Muscle of back (tissue), 11 donors: Measurements from ENCODE around the gene ARL14EP. TPM values are rescaled to one million over a fixed set of nuclear protein-coding genes. Genes with fewer than 3 reads are reported as not detected.

ENCODE experiments used
- DNase-seq, 3 donors: peaks; one replicate each; pipeline versions ENCODE4 v3.0.0 to v3.0.0-alpha.2; 2013
- polyA plus RNA-seq, 10 donors: library from polyadenylated mRNA; unstranded; fragments of 120-200 nt; gene quantifications; one replicate each; pipeline ENCODE4 v1.2.1, GENCODE V29; 2013; ENCODE audit not compliant: insufficient read length in 10 of 10

Gene ARL14EP
- polyA plus RNA-seq, 10 donors: 31.7 to 41.7 (median 36.8) TPM

- DNase-seq: no peak
These were observed 713 bp upstream of the ARL14EP start for GRCh38 chr11:30322191-30322590.

GRCh38 chr11:30326114-30326778 lies 3.3 kb downstream of the ARL14EP start:
- peak in 1 of 3 donors; percentile 22 for DNase-seq

DNA sequence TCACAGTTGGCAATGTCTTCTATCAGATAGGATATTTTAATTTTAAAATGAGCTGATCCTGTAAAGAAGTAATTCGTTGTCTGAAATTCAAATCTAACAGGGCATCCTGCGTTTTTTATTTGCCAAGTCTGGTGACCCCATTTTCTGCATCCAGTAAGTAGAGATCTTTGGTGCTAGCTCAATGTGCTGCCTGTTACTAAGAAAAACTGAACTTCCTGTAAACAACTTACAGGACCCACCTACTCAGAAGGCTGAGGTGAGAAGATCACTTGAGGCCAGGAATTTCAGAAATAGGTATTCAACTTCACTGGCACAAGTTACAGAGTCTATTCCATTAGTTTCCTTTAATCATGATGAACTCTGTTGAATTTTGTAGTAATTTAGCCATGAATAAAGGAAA lies 4.0 kb downstream of the ARL14EP start:
- no peak for DNase-seq

GRCh38 chr11:30328681-30329080 lies 5.8 kb downstream of the ARL14EP start:
- no peak for DNase-seq

- DNase-seq: no peak
These were observed 6.4 kb downstream of the ARL14EP start for GRCh38 chr11:30329150-30329940.

DNA sequence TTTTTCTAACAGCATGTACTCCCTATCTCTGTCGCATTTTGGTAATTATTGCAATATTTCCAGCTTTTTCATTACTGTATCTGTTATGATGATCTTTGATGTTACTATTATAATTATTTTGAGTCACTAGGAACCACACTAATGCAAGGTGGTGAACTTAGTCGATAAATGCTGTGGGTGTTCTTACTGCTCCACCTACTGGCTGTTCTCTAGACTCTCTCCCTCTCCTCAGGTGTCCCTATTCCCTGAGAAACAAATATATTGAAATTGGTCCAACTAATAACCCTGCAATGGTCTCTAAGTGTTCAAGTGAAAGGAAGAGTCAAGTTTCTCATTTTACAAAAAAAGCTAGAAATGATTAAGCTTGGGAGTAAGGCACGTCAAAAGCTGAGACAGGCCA lies 10.5 kb downstream of the ARL14EP start:
- no peak for DNase-seq

DNA sequence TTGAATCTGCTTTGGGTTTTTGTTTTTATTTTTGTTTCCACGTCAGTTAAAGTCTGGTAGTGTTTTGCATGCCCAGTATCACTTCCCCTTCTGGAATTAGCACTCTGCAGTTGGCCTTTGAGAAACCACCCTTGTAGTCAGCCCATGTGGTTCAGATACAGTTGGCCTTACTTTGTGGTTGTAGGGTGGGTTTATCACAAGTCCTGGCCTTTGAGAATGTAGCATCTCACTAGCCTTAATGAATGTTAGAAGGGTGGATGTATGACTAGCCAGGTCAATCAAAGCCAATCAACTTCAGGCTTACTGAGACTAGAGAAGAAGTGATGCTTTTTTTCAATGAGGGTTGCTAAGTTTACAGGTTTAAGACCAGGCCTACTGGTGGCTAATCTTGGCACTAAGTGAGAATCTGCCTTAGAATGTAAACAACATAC lies 19.8 kb downstream of the ARL14EP start:
- DNase-seq: peak in 1 of 3 donors; percentile 23

DNA sequence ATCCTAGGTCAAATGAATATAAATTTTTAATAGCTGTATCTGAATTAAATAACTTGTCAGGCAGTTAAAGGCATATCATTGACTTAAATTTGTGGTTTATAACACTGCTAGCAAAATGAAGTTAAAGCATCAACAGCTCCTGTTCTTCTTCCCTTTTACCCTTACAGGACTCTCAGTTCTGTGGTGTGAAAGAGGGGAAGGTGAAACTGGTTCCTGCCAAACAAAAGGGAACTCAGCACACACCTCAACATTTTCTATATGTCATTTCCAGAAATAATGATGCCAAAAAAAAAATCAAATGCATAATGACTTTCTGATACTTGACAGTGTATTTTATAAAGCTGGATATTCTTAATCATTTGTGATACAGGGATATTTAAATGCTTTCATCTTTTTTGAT lies 21.2 kb downstream of the ARL14EP start:
- DNase-seq: no peak

DNA sequence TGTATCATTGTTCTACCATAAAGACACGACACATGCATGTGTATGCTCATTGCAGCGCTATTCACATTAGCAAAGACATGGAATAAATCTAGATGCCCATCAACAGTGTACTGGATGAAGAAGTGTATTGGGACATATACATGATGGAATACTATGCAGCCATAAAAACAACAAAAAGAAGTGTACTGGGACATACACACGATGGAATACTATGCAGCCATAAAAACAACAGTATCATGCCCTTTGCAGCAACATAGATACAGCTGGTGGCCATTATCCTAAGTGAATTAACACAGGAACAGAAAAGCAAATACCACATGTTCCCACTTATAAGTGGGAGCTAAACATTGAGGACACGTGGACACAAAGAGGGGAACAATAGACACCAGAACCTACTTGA lies 22.7 kb downstream of the ARL14EP start:
- DNase-seq: peak in 1 of 3 donors; percentile 17

GRCh38 chr11:30346068-30346688 lies 23.3 kb downstream of the ARL14EP start:
- peak; percentile 64 to 81 (median 73) for DNase-seq

DNA sequence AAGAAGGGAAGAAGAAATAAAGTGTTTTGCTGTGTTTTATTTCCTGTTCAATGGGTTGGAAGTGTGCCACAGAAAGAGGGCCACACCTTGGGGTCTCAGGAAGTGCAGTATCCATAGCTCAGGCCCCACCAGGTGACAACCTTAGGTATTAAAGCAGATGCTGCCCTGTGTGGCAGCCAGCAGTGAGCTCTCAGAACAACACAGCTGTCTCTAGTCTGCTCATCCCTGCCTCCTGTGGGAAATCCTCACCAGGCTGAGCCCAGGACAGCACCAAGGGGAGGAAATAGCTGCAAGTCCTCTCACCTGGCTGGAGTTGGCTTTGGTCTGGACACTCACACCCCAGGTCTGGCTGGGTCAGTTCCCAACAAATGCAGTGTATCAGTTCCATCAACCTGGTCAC lies 25.1 kb downstream of the ARL14EP start:
- no peak for DNase-seq

GRCh38 chr11:30349885-30350284 lies 27.0 kb downstream of the ARL14EP start:
- no peak for DNase-seq

- DNase-seq: no peak
These were observed 27.5 kb downstream of the ARL14EP start for GRCh38 chr11:30350384-30350783.

GRCh38 chr11:30351061-30351460 lies 28.2 kb downstream of the ARL14EP start:
- DNase-seq: no peak

DNA sequence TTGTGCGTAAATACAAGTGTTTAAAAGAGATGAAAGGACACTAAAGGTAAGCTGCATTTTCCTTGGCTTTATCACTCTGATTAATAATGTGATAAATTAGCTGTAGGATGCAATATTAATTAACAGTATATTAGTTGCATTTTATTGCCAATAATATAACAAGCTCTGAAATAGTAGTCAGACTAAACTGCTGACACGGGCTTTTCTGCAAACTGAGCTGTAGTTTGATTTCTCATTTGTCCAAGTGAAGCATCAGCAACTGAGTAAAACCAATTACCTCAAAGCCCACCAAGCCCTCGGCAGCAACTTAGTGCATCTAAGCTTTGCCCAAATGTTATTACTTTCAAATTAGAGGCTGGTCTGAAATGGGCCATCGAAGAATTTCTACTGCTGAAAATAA lies 33.5 kb downstream of the ARL14EP start:
- no peak for DNase-seq

DNA sequence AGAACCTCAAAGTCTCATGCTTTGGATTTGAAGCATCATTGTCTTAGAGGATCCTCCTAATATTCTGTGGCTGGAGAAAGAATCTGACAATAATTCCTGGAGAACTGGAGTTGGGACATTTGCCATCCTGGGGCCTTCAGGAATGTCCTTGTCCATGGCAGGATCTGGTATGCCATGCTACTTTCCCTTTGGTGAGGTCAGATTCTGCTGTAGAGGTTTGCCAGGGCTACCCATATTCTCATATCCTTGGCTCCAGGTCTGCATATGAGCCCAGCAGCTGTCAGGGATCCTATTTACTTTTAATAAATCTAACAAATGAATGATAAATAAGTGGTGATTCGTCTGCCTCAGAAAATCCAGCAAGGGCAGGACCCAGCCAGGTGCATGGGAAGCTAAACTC lies 35.0 kb downstream of the ARL14EP start:
- no peak for DNase-seq

- no peak for DNase-seq
These were observed 35.6 kb downstream of the ARL14EP start for GRCh38 chr11:30358536-30358935.

DNA sequence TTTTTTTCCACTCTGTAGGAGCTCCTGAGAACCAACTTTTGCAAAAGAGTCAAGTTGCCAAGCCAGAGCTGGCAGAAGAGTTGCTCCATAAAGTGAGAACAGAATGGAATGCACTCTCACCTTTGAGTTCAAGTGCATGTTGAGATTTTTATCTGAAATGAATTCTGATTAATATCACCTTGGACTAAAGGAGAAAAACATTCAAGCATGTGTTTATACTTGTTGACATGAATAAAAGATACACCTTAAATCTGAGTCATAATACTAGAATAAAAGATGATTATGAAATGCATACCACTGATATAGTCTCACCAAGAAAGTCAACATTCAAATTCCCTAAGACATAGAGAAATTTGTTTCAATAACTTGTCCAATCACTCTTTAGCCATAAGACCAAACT lies 37.8 kb downstream of the ARL14EP start:
- no peak for DNase-seq

- no peak for DNase-seq
These were observed 41.4 kb downstream of the ARL14EP start for GRCh38 chr11:30364139-30364836.

GRCh38 chr11:30364837-30365482 lies 42.1 kb downstream of the ARL14EP start:
- DNase-seq: no peak

- DNase-seq: no peak
These were observed 43.1 kb downstream of the ARL14EP start for GRCh38 chr11:30365793-30366517.
